T-cell (primary cell): ENCODE measurements around the gene FRMD1. TPM values are rescaled to one million over a fixed set of nuclear protein-coding genes. Genes with fewer than 3 reads are reported as not detected.

ENCODE experiments used
- ATAC-seq, 4 experiments: fragments of 200-7000 bp in 3 of 4; fragments of 150-1000 bp in 1 of 4; cut with Tn5 transposase; replicated peaks in 1 of 4; 1 replicate in 3 of 4; 2 replicates in 1 of 4; pipeline ENCODE4 v1.10.0; 2021; ENCODE audit warnings: moderate library complexity in 3 of 4, mild to moderate bottlenecking in 2 of 4, moderate number of reproducible peaks in 1 of 4
- CTCF ChIA-PET, 2 donors: fragments of 300-600 bp; sonication (Branson Sonifier 250); formaldehyde crosslinking; loops; one replicate each; lab custom pipeline; 2022; ENCODE audit warnings: antibody characterized with exemption in 2 of 2; lab: Charles Lee
- POLR2A ChIA-PET, 2 donors: fragments of 300-600 bp; sonication (Branson Sonifier 250); formaldehyde crosslinking; loops; one replicate each; lab custom pipeline; 2022; ENCODE audit warnings: antibody characterized with exemption in 2 of 2; lab: Charles Lee
- DNase-seq, 35 experiments: peaks; one replicate each; pipeline versions ENCODE4 v3.0.0 to v3.0.0-alpha.2; 2013 to 2023
- H3K27ac ChIP-seq: one replicate; pipeline ENCODE4 v1.5.1; 2013; ENCODE audit warnings: low read length
- H3K27me3 ChIP-seq, 2 experiments: replicated peaks in 1 of 2; 1 replicate in 1 of 2; 2 replicates in 1 of 2; pipeline versions ENCODE4 v1.6.1 to v1.7.0; 2013; ENCODE audit warnings: low read length in 1 of 2, mixed read lengths in 1 of 2; ENCODE audit not compliant: control insufficient read depth in 2 of 2, insufficient read depth in 2 of 2; ENCODE audit errors: extremely low read depth in 1 of 2
- H3K36me3 ChIP-seq, 2 donors: 1 replicate in 1 of 2; 2 replicates in 1 of 2; pipeline versions ENCODE4 v1.6.1 to v1.7.0; 2013; ENCODE audit warnings: low read length in 1 of 2; ENCODE audit not compliant: control insufficient read depth in 2 of 2, insufficient read depth in 1 of 2; ENCODE audit errors: extremely low read depth in 1 of 2
- H3K4me1 ChIP-seq, 2 experiments: 1 replicate in 1 of 2; 2 replicates in 1 of 2; pipeline versions ENCODE4 v1.6.1 to v1.7.0; 2013; ENCODE audit warnings: low read length in 2 of 2, mixed read lengths in 1 of 2; ENCODE audit not compliant: insufficient read depth in 2 of 2, control insufficient read depth in 1 of 2; ENCODE audit errors: extremely low read depth in 1 of 2
- H3K4me3 ChIP-seq, 2 donors: 1 replicate in 1 of 2; 2 replicates in 1 of 2; pipeline versions ENCODE4 v1.5.1 to v1.7.0; 2013; ENCODE audit warnings: mild to moderate bottlenecking in 2 of 2, low read length in 1 of 2, moderate library complexity in 1 of 2; ENCODE audit not compliant: control insufficient read depth in 1 of 2; ENCODE audit errors: extremely low read depth in 1 of 2
- H3K9me3 ChIP-seq: 2 replicates; pipeline ENCODE4 v1.7.0; 2013
- H3K27ac Mint-ChIP-seq, 2 donors: one replicate each; pipeline ENCODE4 v1.8.0; 2020 to 2021; ENCODE audit warnings: mild to moderate bottlenecking in 2 of 2, mixed read lengths in 2 of 2
- H3K27me3 Mint-ChIP-seq, 2 donors: one replicate each; pipeline ENCODE4 v1.8.0; 2021 to 2022; ENCODE audit warnings: mixed read lengths in 2 of 2
- H3K36me3 Mint-ChIP-seq: one replicate; pipeline ENCODE4 v1.8.0; 2021; ENCODE audit warnings: mixed read lengths
- H3K4me1 Mint-ChIP-seq, 3 donors: one replicate each; pipeline ENCODE4 v1.8.0; 2020 to 2022; ENCODE audit warnings: mixed read lengths in 3 of 3, mild to moderate bottlenecking in 1 of 3
- H3K4me3 Mint-ChIP-seq, 3 donors: one replicate each; pipeline ENCODE4 v1.8.0; 2020 to 2022; ENCODE audit warnings: mild to moderate bottlenecking in 3 of 3, mixed read lengths in 3 of 3, moderate library complexity in 3 of 3
- H3K9me3 Mint-ChIP-seq, 3 donors: one replicate each; pipeline ENCODE4 v1.8.0; 2020 to 2022; ENCODE audit warnings: mixed read lengths in 3 of 3
- WGBS: methylation state at CpG from one replicate; pipeline ENCODE4 v1.1.5; 2013; ENCODE audit warnings: missing lambda C conversion rate; ENCODE audit not compliant: insufficient coverage; 5-methylcytosine and 5-hydroxymethylcytosine counted together
- total RNA-seq, 35 experiments: library from RNA in 6 of 35; stranded (reverse) in 6 of 35; fragments of 120-200 nt in 1 of 35; gene quantifications; one replicate each; pipeline versions ENCODE4 v1.2.1 to v1.2.4 and lab custom pipeline; 2013 to 2026

The FRMD1 gene
- total RNA-seq, 5 donors from 2014 or later (not counting 1 experiment from before 2014, with no cell fraction given) = not detected

GRCh38 chr6:168004945-168005344, 74.1 kb downstream of the FRMD1 start:
- Mint-ChIP-seq H3K27me3 (no peaks in the 10 kb centered on the region), H3K4me3 (no peak overlapping the region), H3K27ac (no peak overlapping the region), H3K36me3 (no peaks in the 10 kb centered on the region), H3K9me3 (peaks cover 0 to 6% (median 6%) of the 10 kb centered on the region in 3 donors), H3K4me1 (no peaks in the 10 kb centered on the region)
- Histone ChIP-seq H3K9me3 (no peaks in the 10 kb centered on the region), H3K4me1 (no peaks in the 10 kb centered on the region), H3K27ac (no peak overlapping the region), H3K4me3 (no peak overlapping the region), H3K27me3 (peaks cover 0 to 2% of the 10 kb centered on the region in 2 experiments), H3K36me3 (no peaks in the 10 kb centered on the region)
- ChIA-PET POLR2A (no interaction called here), CTCF (no interaction called here)
- no peak for DNase-seq
- 88% methylated on average over 6 of the region's 11 CpGs for WGBS
- no peak for ATAC-seq

GRCh38 chr6:168004023-168004422, 75.0 kb downstream of the FRMD1 start:
- 72% methylated on average over 4 of the region's 7 CpGs for WGBS
- no peak overlapping the region for H3K4me3 Mint-ChIP-seq
- H3K27ac ChIP-seq = no peak overlapping the region
- no peaks in the 10 kb centered on the region for H3K9me3 ChIP-seq
- no peak overlapping the region for H3K27ac Mint-ChIP-seq
- ChIA-PET CTCF (no interaction called here), POLR2A (no interaction called here)
- no peaks in the 10 kb centered on the region for H3K4me1 Mint-ChIP-seq
- no peak for ATAC-seq
- no peaks in the 10 kb centered on the region for H3K4me1 ChIP-seq
- H3K27me3 Mint-ChIP-seq = no peaks in the 10 kb centered on the region
- H3K36me3 Mint-ChIP-seq = no peaks in the 10 kb centered on the region
- DNase-seq = no peak
- no peaks in the 10 kb centered on the region for H3K36me3 ChIP-seq
- no peak overlapping the region for H3K4me3 ChIP-seq
- peaks cover 0 to 3% (median 2%) of the 10 kb centered on the region in 3 donors for H3K9me3 Mint-ChIP-seq
- peaks cover 0 to 6% of the 10 kb centered on the region in 2 experiments for H3K27me3 ChIP-seq

Other genes with a start within 250 kb of the FRMD1 start
- not detected for gene KIF25, start 81.5 kb downstream of the FRMD1 start, total RNA-seq
- not detected for gene DACT2, start 240.6 kb upstream of the FRMD1 start, total RNA-seq